ENCODE results near the gene WBP1L.
A peak's percentile ranks its signal among the peaks of the same experiment; 100 is the strongest.

Gene WBP1L

DNA sequence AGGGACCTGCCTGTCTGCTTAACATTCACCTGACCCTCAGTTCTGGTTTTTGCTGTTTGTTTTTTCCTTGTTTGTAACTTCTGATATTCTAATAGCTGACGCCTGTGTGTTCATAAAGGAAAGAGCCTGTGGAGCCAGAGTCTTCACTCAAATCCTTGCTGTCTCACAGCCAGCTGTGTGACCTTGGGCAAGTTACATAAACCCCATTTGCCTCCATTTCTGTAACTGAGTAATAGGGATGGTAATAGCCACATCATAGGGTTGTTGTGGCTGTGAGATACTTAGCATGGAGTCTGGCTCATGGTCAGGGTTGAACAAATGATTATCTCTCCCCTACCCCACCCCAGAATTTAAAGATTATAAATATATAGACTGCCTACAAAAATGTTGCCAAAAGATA is 27.0 kb downstream of the WBP1L start:
- DNase-seq (ENCODE audit: low read depth in 2 of 2): peak in 1 of 2 donors; percentile 49
- TF ChIP-seq, protein P1, sequence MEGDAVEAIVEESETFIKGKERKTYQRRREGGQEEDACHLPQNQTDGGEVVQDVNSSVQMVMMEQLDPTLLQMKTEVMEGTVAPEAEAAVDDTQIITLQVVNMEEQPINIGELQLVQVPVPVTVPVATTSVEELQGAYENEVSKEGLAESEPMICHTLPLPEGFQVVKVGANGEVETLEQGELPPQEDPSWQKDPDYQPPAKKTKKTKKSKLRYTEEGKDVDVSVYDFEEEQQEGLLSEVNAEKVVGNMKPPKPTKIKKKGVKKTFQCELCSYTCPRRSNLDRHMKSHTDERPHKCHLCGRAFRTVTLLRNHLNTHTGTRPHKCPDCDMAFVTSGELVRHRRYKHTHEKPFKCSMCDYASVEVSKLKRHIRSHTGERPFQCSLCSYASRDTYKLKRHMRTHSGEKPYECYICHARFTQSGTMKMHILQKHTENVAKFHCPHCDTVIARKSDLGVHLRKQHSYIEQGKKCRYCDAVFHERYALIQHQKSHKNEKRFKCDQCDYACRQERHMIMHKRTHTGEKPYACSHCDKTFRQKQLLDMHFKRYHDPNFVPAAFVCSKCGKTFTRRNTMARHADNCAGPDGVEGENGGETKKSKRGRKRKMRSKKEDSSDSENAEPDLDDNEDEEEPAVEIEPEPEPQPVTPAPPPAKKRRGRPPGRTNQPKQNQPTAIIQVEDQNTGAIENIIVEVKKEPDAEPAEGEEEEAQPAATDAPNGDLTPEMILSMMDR (IDR thresholded peaks at IDR 0.05; ENCODE audit: low read depth, low read length): no peak
- no peak overlapping the region for H3K4me3 ChIP-seq (replicated peaks in 1 of 2; ENCODE audit: low read depth in 2 of 2, low read length in 2 of 2)

DNA sequence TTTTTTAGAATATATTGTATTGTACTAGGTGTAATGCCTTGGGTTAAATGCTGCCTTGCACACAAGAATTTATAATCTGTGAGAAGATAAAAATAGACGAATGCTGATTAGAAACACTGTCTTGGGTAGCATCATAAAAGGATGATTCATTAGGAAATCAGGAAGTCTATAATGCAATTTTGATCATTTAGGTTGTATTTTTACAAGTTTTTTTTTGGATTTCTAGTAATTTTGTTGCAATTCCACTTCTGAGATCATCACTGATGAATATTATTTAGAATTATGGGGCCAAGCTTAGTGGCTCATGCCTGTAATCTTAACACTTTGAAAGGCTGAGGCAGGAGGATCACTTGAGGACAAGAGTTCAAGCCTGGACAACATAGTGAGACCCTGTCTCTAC is 29.6 kb downstream of the WBP1L start:
- H3K4me3 ChIP-seq (replicated peaks in 1 of 2; ENCODE audit: low read depth in 2 of 2, low read length in 2 of 2): no peak overlapping the region
- TF ChIP-seq, protein P1 (IDR thresholded peaks at IDR 0.05; ENCODE audit: low read depth, low read length): no peak
- peak in 1 of 2 donors; percentile 60 for DNase-seq (ENCODE audit: low read depth in 2 of 2)

DNA sequence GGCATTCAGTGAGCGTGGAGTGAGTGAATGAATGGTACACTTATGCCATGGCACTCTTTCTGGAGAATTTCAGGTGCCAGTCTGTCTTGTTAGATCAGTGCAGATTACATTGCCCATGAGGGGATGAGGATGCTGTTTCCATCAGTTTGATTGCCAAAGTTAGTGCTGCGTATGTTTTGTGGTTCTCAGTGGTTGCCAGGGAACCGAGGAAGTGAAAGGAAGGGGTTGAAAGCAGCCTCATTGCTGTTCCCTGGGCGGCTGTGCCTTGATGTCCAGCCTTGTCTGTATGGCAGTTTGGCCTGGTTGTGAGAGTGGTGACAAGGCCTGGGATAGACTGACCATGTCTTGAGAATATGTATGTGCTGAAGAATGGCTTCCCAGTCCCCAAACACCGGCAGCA is 30.2 kb downstream of the WBP1L start:
- H3K4me3 ChIP-seq (replicated peaks in 1 of 2; ENCODE audit: low read depth in 2 of 2, low read length in 2 of 2): no peak overlapping the region
- TF ChIP-seq, protein P1 (IDR thresholded peaks at IDR 0.05; ENCODE audit: low read depth, low read length): no peak
- peak; percentile 52 to 62 for DNase-seq (ENCODE audit: low read depth in 2 of 2)

DNA sequence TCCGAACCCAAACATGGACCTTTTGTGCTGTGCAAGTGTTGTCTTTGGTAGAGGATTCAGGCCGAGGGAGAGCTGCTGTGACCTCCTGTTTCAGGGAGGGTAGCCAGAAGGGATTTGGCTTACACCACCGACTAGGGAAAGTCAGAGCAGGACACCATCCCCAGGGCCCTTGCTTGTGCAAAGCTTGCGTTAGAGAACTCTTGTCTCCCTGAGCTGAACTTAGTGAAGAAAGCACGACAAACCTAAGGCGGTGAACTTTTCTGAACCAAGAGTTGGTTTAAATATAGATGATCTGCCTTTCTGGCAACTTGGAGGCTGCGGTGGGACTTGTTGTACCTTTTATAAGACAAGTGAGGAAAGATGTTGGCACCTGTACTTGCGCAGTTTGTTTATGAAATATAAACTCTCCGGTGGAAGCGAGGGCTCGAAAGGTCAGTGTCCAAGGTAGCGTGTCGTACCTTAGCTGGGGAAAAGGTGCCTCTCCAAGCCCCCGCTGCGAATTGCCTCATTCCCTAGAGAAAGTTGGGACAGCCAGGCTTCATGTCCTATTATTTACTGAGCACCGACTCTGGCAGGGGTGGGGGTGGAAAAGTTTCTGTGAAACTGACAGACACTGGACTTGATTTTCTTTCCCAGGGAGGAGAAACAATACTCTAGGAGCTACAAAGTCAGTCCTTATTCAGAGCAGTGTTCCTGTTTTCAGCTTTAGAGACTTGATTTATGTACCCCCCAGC is 31.6 kb downstream of the WBP1L start:
- peak overlapping the region; percentile 53 to 78 for H3K4me3 ChIP-seq (replicated peaks in 1 of 2; ENCODE audit: low read depth in 2 of 2, low read length in 2 of 2)
- TF ChIP-seq, protein P1 (IDR thresholded peaks at IDR 0.05; ENCODE audit: low read depth, low read length): no peak
- peak; percentile 67 to 75 for DNase-seq (ENCODE audit: low read depth in 2 of 2)

DNA sequence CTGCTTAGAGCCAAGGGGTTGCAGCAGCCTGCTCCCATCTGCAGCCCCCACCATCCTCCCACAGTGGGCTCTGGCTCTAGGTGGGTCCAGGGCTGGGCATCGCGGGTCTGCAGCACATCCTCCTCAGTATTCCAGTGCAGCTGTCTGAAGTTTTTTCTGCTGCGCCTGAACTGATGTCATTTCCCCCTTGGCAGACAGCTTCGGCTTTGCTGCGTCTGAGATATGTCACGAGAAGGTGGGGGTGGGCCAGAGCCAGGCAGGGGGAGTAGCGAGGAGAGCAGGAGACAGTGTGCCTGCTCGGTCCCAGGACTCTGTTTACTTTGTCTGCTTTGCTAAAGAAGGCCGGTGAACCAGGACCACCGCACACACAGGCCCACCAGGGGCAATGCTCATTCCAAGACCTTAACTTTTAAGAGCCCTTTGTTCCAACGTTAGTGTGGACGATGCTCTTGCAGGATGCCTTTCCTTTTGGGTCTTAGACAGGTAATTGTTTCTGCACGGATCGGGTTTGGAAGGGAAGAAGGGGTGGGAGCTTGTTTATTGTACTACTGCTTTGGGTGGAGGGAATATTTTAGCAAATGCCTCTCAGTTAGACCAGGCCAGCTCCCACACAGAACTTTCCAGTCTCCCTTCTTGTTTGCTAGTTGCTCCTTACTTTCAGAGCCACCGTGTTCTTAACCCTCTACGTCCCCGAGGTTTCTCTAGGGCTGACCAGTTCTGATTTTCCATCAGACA is 32.4 kb downstream of the WBP1L start:
- peak; percentile 95 for DNase-seq (ENCODE audit: low read depth in 2 of 2)
- TF ChIP-seq, protein P1 (IDR thresholded peaks at IDR 0.05; ENCODE audit: low read depth, low read length): no peak
- H3K4me3 ChIP-seq (replicated peaks in 1 of 2; ENCODE audit: low read depth in 2 of 2, low read length in 2 of 2): peak overlapping the region; percentile 53 to 78

DNA sequence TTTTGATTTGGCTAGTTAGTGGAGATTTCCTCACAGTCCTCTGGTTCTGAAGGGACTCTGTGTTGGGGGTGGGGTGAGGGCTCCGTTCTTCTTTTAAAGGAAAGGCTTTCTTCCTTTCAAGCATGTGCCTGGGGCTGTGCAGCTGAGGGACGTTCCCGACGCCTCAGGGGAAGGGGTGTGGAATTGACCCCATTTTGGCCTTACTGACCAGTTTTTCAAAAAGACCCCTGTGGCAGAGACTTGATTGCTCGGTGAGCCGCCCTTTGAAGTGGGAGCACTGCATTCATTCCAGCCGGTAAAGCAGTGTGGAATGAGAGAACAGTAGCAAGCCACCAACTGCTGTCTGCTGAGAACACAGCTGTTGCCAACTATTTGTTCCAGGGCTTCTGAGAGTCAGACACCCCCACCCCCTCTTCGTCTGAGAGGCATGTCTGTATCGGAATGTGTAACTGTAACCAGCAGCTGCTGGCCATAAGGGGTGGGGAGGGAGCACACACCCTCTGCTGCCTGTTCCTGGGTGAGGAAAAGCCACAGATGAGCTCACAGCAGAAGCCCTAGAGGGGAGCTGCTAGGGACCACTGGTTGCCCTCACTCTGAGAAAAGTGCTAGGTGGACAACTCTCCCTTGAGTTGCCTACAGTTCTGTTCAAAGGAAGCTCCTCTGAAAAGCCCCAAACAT is 33.2 kb downstream of the WBP1L start:
- peak overlapping the region; percentile 53 to 78 for H3K4me3 ChIP-seq (replicated peaks in 1 of 2; ENCODE audit: low read depth in 2 of 2, low read length in 2 of 2)
- DNase-seq (ENCODE audit: low read depth in 2 of 2): peak; percentile 98 to 99
- TF ChIP-seq, protein P1 (IDR thresholded peaks at IDR 0.05; ENCODE audit: low read depth, low read length): no peak
